DOHH2 (cell line): Measurements from ENCODE around the gene DLAT.

Experiments
- EZH2phosphoT487 ChIP-seq: fragments of 200-600 bp; sonication (generic); IDR thresholded peaks from 2 replicates; pipeline ENCODE4 v1.6.1; 2017; ENCODE audit warnings: borderline replicate concordance, mild to moderate bottlenecking, antibody characterized with exemption, low read length, moderate library complexity, mixed read lengths
- TF ChIP-seq, protein P1 (sequence below): fragments of 200-600 bp; sonication (generic); IDR thresholded peaks from one replicate; pipeline ENCODE4 v1.5.1; 2014; ENCODE audit warnings: antibody characterized with exemption, mild to moderate bottlenecking, low read depth, low read length; ENCODE audit not compliant: poor library complexity, severe bottlenecking

DNA sequence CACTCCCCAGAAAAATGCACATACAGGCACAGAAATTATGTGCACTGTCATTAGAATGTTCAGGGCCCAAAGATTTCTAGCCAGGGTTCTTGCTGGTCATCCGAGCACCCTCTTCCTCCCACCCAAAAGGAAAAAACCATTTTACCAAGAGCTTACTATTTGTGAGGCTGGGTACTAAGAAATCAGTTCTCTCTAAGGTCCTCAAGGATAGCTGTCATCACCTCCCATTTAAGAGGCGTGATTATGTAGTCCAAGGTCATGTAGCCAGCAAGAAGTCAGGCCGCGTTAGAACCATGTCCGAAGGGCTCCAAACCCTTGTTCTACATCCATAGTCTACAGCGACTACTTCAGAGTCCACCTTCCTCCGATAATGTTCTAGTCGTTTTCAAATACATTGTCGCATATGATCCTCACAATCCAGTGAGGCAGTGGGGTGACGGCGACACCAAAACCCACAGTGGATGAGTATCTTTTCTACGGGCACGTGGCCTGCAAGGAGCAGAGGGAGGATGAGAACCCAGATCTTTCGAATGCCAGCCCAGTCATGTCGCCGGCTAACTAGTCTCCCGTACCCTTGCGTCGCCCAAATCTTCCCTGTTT lies 60.7 kb downstream of the DLAT start:
- TF ChIP-seq, protein P1, sequence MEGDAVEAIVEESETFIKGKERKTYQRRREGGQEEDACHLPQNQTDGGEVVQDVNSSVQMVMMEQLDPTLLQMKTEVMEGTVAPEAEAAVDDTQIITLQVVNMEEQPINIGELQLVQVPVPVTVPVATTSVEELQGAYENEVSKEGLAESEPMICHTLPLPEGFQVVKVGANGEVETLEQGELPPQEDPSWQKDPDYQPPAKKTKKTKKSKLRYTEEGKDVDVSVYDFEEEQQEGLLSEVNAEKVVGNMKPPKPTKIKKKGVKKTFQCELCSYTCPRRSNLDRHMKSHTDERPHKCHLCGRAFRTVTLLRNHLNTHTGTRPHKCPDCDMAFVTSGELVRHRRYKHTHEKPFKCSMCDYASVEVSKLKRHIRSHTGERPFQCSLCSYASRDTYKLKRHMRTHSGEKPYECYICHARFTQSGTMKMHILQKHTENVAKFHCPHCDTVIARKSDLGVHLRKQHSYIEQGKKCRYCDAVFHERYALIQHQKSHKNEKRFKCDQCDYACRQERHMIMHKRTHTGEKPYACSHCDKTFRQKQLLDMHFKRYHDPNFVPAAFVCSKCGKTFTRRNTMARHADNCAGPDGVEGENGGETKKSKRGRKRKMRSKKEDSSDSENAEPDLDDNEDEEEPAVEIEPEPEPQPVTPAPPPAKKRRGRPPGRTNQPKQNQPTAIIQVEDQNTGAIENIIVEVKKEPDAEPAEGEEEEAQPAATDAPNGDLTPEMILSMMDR, result no peak
- TF ChIP-seq EZH2phosphoT487, result no peak
